AG08396 (cell line): Measurements from ENCODE around the gene CD320.

Source experiments
- DNase-seq: peaks from one replicate; pipeline ENCODE4 v3.0.0; 2012; ENCODE audit warnings: low spot score, mixed read lengths

Gene CD320

DNA sequence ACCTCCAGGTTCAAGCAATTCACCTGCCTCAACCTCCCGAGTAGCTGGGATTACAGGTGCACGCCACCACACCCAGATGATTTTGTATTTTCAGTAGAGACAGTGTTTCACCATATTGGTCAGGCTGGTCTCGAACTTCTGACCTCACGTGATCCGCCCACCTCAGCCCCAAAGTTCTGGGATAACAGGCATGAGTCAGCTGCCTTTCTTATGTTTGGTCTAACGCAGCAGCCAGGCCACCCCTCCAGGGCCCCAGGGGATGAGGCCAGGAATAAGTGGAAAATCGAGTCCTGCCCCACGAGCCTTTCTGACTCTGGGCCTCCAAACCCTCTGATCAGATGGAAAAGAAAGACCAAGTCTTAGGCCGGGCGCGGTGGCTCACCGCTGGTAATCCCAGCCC is 54.5 kb downstream of the CD320 start:
- DNase-seq = no peak

DNA sequence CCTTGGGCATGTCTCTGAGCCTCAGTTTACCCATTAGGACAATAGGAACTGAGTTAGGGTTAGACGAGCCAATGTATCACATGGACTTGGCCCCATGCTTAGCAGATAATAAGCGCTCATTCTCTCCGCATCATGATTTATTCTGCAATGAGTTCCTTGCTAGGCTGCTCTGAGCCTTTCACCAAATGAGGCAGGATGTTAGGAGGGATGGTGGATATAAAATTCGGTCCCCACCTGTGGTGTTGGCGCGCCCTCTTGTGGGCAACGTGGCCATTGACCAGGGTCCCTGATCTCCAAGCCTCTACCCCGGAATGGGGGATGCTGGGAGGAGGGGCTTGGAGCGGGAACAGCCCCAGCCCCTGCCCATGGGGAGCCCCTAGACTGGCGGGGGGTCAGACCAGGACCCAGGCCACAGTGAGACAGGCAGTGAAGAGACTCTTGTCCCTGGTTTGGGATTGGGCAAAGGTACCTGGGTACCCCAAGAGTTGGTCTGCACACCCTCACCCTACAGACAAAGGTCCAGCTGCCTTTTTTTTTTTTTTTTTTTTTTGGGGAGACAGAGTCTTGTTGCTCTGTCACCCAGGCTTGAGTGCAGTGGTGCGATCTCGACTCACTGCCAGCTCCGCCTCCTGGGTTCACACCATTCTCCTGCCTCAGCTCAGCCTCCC is 55.1 kb downstream of the CD320 start:
- DNase-seq = peak; percentile 86
